Activated CD8-positive, alpha-beta memory T cell treated with anti-CD3 and anti-CD28 coated beads, Interleukin-2, amount 50 U/mL, for 48 hours (primary cell): ENCODE results near the gene KRTAP4-7.
"Not testable (repeated sequence)": the region's sequence is repeated elsewhere in the genome, so short reads cannot be mapped to it uniquely, and the experiment has no call there.

Experiments used
- DNase-seq: peaks from one replicate; pipeline ENCODE4 v3.0.0-alpha.2; 2020

Gene KRTAP4-7

GRCh38 chr17:41065829-41066624, 17.9 kb upstream of the KRTAP4-7 start, which contains the start of gene KRTAP2-4:
KRTAP2-4 (minus strand) TSS chr17:41065879; CDS start chr17:41065845, 34 bp downstream.
- no peak for DNase-seq

DNA sequence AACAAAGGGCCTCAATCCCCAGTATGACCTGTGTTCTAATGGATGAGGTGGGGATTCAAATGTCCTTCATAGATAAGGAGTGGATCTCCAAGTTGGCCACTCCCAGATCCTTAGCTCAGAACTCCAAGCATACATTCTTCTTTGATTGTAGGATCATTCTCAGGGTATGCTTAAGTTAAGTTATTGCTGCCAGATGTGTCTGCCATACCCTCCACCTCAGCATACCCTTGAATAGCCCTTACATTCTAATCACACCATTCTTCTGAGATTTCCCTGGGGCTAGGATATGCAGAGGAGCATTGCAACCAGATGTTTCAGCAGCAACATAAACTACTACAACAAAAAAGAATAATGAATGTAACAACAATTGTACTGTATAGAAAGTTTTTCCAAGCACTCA, 16.7 kb upstream of the KRTAP4-7 start:
- DNase-seq, result no peak

DNA sequence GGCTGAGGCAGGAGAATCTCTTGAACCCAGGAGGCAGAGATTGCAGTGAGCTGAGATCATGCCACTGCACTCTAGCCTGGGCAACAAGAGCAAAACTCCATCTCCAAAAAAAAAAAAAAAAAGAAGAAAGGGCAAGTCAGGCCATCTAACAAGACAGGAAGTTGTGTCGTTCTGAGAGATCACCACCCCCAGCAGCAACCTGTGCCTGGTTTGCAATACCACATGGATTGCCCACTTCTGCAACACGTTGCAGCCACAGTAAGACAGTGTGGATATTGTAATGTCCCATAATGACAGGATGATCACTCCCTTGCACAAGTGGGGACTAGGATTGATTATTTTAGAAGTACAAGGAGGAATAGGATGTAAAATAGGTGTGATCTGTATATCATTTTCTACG, 14.9 kb upstream of the KRTAP4-7 start:
- DNase-seq, result no peak

- DNase-seq, result no peak
Measured at GRCh38 chr17:41071606-41072360, 12.2 kb upstream of the KRTAP4-7 start.

- DNase-seq, result no peak
Measured at GRCh38 chr17:41073676-41074075, 10.3 kb upstream of the KRTAP4-7 start.

DNA sequence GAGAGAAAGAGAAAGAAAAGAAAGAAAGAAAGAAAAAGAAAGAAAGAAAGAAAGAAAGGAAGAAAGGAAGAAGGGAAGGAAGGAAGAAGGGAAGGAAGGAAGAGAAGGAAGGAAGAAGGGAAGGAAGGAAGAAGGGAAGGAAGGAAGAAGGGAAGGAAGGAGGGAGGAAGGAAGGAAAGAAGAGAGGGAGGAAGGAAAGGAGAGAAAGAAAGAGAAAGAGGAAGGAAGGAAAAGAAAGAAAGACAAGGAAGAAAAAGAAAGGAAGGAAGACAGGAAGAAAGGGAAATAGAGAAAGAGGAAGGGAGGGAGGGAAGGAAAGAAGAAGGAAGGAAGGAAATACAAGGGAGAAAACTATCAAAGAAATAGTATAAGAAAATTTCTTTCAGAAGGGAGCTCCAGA, 7.2 kb upstream of the KRTAP4-7 start:
- no peak for DNase-seq

DNA sequence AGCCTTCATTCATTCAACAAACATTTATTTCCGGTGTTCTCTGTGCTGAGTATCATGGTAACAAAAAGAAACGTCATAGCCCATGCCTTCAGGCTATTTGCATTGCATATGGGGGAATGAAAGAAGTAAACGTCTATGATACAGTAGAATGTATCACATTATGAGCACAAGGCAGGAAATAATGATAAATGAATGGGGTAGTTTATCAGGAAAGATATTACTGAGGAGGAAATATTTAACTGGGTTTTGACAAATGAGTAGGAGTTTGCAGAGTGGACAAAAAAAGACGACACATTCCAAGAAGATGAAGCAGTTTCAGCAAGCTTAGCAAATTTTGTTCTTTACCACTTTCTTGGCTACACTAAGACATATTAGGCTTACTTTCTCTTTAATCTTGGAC, 1.3 kb upstream of the KRTAP4-7 start:
- DNase-seq, result no peak

DNA sequence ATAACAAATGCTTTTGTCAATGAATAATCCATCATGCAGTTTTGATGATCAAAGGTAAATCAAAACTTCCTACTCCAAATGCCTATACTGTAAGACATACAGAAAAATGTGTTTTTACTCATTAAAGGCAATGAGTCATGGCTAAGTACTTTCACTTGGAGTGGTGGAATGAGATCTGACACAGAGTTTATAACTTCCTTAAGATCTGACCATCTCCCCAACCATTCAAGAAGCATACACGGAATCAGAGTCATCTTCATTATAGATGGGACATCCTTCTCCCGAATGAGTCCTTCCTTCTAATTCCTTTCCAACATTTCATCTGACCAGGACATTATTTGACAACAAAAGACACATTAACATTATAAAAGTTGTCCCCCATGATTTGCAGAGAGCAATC, 523 bp upstream of the KRTAP4-7 start:
- not testable (repeated sequence) for DNase-seq

- not testable (repeated sequence) for DNase-seq
Measured at GRCh38 chr17:41088760-41089352, 4.9 kb downstream of the KRTAP4-7 start.

DNA sequence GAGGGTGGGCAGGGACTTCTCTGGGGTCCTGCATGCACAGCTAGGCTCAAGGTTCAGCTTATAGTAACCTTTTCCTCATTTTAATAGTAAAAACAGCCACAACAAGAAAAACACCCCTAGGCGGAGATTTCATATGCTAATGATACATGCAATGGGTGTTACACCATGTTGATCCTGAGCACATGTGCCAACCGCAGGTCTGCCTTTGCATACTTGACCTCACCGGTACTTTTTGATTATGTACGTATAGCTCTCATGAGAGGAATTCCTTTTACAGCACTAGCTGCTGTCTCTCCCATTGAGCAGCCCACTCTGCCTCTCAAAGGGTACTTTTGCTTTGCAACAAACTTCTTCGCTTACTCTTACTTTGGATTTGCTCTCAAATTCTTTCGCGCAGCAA, 12.1 kb downstream of the KRTAP4-7 start:
- no peak for DNase-seq

DNA sequence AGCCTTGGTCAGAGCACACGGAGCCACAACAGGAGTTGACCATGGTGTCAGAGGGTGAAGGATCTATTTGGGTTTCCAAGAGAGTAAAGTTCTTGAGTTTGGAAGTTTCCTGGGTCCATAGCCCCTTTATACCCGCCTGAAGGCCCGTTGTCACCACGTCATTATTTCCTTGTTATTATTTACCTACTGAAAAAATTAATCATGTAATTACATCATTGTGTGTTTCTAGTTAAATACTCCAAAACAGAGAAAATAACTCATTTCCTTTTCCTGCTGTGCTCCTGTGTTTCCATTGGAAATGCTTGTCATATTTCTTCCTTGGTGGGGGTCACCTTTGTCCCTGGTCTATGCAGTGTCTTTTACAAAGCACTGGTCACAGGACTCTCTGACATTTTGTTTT, 14.1 kb downstream of the KRTAP4-7 start, which contains the start of gene KRTAP4-8:
Gene KRTAP4-8 (minus strand): TSS at position 101 of the 400 bp plus-strand sequence. CDS start 58 bp downstream, at position 43.
- DNase-seq, result no peak

DNA sequence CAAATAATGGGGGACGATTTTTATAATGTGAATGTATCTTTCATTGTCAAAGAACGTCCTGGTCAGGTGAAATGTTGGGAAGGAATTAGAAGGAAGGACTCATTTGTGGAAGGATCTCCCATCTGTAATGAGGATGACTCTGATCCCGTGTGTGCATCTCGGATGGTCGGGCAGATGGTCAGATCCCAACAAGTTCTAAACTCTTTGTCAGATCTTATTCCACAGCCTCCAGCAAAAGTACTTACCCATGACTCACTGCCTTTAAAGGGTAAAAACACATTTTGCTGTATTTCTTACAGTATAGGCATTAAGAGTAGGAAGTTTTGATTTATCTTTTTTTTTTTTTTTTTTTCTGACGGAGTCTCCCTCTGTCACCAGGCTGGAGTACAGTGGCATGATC, 14.5 kb downstream of the KRTAP4-7 start:
- no peak for DNase-seq

DNA sequence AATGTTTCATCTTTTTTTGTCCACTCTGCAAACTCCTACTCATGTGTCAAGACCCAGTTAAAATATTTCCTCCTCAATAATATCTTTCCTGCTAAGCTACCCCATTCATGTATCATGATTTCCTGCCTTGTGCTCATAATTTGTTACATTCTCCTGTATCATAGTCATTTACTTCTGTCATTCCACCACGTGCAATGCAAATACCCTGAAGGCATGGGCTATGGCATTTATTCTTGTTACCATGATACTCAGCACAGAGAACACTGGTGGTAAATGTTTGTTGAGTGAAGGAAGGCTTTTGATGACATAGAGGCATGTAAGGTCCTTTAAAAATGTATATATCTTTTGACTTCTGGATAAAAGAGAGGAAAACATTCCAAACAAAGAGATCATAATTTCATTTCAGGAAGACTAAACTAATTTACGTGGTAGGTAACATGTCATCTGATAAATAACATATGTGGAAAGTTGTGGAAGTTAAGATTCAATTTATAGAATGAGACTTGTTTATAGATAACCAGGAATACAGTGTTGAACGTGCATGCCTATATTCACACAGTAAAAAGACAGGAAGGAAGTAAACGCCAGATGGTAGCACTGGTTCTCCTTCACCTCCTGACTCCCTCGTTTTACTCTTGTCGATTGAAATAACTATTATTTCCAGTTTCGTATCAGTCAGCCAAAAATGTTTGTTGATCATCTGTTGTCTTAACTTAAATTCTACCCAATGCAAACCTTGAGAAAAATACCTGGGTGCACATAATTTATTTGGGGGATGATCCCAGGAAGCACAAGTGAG, 15.9 kb downstream of the KRTAP4-7 start:
- not testable (repeated sequence) for DNase-seq

DNA sequence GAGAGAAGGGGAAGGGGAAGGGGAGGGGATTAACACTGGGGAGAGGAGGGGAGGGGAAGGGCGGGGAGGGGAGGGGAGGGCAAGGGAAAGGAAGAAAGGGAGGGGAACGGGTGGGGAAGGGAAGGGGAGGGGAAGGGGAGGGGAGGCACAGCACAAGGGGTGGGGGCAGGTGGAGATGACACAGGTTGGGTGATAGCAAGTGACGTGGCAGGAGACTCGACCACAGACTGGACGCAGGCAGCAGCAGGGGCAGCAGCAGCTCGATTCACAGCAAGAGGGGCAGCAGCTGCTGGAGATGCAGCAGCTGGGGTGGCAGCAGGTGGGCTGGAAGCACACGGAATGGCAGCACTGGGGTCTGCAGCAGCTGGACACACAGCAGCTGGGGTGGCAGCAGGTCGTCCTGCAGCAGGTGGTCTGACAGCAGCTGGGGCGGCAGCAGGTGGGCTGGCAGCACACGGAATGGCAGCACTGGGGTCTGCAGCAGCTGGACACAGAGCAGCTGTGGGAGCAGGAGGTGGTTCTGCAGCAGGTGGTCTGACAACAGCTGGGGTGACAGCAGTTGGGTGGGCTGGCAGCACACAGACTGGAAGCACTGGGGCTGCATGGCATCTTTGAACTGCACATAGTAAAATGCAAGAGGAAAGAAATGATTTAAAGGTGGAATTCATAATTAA, 17.8 kb downstream of the KRTAP4-7 start, which contains the start of gene KRTAP4-16:
Gene KRTAP4-16 (minus strand): TSS at position 624 of the 674 bp plus-strand sequence. CDS start 0 bp downstream, at position 624.
- DNase-seq, result no peak

DNA sequence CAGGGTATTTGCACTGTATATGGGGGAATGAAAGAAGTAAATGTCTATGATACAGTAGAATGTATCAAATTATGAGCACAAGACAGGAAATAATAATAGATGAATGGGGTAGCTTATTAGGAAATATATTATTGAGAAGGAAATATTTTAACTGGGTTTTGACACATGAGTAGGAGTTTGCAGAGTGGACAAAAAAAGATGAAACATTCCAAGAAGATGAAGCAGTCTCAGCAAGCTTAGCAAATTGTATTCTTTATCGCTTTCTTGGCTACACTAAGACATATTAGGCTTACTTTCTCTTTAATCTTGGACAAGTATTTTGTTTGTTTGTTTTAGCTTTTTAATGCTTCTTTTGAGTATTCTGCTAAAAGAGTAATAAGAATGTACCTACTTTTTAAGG, 19.9 kb downstream of the KRTAP4-7 start:
- DNase-seq, result no peak

DNA sequence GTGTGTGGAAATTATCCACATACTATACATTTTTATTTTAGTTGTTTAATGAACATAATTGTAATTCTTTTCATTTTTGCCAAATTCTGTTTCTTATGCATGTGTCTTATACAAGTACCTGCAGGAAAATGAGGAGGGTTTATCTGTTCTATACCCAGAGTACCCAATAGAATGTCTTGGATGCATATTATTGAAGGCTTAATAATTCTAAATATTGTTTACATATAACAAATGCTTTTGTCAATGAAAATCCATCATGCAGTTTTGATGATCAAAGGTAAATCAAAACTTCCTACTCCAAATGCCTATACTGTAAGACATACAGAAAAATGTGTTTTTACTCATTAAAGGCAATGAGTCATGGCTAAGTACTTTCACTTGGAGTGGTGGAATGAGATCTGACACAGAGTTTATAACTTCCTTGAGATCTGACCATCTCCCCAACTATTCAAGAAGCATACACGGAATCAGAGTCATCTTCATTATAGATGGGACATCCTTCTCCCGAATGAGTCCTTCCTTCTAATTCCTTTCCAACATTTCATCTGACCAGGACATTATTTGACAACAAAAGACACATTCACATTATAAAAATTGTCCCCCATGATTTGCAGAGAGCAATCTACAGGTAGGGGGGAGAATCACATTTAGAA, 20.6 kb downstream of the KRTAP4-7 start:
- DNase-seq, result not testable (repeated sequence)

- not testable (repeated sequence) for DNase-seq
Measured at GRCh38 chr17:41105347-41105746, 21.4 kb downstream of the KRTAP4-7 start, which contains the start of gene KRTAP4-9. KRTAP4-9 (plus strand) TSS chr17:41105389; CDS start chr17:41105389, 0 bp downstream.

DNA sequence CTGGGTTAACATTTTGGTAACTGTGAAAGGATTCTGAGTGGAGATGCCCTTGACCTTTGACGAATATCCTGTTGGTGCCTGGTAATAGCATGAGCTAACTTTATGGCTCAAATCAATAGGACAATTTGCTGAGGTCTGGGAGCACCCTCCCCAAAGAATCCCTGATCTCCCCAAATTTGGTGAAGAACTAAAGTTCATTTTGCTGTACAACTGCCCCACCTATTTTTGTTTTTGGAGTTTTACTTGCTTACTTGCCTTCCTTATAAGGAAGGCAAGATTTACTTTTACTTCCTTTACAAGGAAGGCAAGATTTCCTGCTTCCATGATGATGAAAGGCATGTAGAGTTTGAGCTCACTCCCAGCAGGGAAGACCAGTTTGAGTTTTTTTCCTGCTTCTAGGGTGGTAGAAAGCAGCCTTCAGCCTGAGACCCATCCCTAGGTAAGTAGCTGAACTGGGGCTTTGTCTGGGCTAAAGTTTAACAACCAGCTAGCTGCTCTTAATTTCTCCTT, 24.0 kb downstream of the KRTAP4-7 start:
- DNase-seq, result no peak

DNA sequence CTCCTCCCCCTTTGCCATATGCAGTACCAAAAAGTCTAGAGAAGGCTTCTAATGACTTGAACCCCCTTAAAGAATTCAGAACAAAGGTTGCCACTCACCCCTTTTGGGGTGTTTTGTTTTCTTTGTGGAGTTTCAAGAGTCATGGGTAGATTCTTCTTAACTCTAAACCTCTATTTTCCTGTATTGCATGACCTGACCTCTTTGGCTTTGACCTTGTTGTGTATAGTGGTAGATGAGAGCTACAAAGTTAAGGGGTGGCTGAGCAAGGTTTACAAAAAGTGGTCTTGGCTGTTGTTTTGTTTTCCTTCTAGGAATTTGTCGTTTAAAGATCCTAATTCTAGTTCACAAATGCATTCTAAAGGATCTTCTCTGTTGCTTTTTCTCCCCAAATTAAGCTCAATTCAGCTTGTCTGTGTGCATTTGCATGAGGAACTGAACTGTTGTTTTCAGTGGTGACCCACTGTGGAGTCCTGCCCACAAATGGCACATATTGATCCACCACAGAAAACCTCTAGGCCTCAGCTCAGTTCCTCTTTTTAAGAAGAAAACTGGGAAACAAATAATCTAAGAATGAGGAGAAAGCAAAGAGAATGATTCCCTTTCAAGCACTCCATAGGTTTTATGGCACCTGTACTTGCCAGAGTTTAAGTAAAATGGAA, 24.9 kb downstream of the KRTAP4-7 start:
- not testable (repeated sequence) for DNase-seq

DNA sequence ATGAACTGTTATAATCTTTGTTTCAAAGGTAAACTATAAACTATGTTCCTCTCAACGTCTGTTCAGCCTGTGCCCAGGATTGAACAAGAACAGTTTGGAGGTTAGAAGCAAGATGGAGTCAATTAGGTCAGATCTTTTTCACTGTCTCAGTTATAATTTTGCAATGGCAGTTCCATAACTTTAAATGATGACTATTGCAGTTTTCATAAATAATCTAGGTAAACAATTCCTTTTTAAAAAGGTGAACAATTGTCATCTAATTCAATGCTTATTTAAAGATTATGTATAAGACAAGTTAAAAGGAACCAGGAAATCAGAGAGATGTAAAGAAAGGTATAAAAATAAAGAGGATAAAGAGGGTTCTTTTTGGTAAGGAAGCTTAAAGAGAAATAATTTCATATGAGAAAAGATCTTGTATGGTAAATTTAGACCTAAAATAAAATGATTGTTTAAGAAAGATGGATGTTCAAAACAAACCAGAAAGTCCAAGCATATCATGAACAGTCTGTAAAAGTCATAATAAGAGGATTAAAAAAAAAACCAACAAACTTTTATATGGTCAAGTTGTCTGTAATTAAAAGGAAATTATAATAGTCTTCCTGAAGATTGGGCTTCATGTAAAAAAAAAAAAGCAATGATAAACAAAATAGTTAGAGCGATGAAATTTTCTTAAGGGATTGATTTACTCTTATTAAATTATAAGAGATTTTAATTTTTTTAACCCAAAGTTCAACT, 27.4 kb downstream of the KRTAP4-7 start:
- no peak for DNase-seq
